Endothelial cell of hepatic sinusoid (primary cell): Measurements from ENCODE around the gene CYP19A1.

ENCODE experiments used
- in situ Hi-C: cut with HindIII; loops from 2 replicates; pipeline ENCODE4 v1.10.0; 2017; ENCODE audit warnings: low sequenced_read_pairs

CYP19A1 gene

GRCh38 chr15:51226576-51227210, 111.7 kb downstream of the CYP19A1 start:
- in situ Hi-C loops: no loop called here

DNA sequence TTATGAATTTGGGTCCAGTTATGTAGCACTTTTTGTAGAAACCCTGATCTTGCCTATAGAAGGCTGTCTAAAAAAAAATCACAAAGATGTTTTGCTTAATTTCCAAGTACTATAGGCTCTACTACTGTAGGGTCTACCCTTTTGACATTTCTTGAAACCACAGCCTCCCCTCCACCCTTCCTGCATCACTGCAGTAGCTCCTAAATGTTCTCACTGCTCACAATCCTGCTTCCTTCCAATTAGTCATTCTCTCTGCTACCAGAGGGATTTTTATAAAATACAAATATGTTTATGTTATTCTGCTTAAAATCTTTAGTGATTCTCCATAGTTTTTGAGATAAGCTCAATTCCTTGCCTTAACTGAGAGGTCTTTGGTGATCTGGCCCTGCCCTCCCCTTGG, 114.0 kb downstream of the CYP19A1 start:
- in situ Hi-C loops: no loop called here

GRCh38 chr15:51223771-51224229, 114.6 kb downstream of the CYP19A1 start:
- in situ Hi-C loops: no loop called here

DNA sequence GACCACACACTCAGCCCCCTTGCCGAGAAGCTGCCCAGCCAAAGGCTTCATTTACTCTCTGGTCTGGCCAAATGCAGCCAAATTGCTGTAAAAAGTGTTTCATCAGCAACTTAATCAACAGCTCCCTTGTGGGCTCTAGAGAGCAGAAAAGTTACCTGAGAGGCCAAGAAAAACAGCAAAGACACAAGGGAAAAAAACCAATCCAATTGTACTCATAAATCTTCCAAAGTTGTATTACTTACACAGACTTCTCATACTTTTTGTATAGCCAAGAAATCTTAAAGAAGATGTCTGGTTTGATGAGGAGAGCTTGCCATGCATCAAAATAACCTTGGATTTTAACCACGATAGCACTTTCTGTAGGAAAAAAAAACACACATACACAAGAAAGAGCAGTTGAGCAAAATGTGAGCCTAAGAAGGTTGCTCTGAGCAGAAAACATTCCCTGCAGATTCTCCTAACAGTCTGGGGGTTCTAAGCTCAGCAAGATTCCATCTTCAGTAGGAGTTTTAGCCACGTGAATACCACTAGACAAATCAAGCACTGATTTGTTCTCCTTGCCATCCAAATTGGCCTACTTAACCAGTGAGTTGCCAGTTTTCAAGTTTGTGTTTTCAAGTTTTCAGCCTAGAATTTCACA, 120.0 kb downstream of the CYP19A1 start:
- in situ Hi-C loops: loop anchor here (5.0 kb wide), 1 partner anchor 81 kb away; no protein-coding TSS in a partner anchor

DNA sequence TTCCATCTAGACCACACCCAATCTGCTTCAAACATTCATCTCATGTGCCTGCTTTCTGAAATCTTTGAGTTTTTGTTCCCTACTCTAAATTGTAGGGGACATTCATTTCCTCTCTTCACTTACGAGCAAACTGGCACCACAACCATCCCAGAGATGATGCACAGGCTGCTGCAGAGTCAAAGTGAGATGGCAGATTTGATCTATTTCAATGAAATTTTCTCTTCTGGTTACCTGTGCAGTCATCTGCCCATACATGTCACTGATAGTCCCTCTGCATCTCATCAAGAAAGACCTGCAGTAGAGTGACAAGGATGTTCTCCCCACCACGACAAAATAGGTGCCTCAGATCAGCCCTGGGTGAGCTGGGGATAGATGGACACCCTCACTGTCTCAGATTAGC, 125.5 kb downstream of the CYP19A1 start:
- in situ Hi-C loops: no loop called here

DNA sequence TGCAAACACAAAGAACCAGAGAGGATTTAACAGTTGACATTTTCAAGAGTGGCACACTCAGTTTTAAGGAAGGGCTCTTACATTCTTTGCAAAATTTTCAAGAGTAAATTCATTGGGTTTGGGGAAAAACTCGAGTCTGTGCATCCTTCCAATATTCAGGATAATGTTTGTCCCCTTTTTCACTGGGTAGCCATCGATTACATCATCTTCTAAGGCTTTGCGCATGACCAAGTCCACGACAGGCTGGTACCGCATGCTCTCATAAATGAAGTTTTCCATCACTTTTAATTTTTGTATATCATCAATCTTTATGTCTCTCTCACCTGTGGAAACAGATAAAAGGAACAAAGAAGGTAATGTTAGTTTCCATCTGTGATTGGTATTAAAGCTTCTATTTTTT, 126.2 kb downstream of the CYP19A1 start:
- in situ Hi-C loops: no loop called here

DNA sequence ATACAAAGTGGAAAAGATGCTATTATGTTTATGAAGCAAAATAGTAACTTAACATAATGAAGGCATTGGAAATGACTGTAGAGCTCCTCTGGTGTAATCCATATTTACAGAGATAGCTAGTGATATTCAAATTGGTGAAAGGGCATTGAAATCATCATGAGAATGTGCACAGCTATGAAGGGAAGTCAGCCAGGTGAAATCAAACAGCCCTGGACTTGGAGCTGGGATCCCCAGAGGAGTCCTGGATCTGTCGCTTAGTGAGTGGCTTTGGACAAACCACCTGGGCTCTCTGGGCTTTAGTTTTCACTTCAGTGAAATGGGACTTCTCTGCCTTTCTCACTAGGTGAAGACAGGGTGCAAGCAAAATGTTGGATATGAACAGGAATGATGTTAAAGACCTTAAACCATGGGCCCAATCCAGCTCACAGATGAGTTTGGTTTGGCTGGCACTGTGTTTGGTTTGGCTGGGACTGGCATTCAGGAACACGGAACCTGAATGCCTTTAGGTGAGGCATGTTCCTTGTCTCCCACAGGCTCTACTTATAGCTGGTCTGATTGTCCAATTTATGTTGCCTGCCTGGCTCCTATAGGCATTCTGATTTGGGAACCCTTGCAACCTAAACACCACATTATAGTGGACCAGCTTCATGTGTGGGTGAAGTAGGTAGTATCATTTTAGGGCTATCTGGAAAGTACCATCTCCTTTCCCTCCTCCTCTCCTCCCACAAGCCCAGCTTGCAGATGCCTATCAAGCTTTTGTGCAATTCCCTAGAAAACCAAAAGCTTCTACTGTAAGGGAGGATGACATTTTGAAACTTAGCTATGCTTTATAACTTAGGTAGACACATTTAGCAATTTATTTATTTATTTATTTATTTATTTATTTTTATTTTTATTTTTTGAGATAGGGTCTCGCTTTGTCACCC, 133.1 kb downstream of the CYP19A1 start:
- in situ Hi-C loops: no loop called here

DNA sequence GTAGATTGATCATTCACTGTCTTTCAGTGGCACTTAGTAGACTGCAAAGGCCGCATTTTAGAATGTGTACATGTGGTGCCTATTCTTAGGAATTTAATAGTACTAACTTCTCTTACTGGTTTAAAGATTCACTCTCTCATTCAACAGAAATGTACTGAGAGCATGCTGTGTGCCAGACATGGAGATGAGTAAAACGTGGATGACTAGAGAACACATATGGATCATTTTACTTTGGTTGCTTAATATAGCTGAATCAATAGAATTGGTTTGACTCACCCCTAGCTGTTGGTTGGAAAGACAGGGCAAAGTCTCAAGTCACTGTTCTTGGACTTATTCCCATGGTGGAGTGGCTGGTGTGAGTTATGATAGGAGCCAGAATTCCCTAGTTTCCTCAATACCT, 134.6 kb downstream of the CYP19A1 start:
- in situ Hi-C loops: no loop called here

DNA sequence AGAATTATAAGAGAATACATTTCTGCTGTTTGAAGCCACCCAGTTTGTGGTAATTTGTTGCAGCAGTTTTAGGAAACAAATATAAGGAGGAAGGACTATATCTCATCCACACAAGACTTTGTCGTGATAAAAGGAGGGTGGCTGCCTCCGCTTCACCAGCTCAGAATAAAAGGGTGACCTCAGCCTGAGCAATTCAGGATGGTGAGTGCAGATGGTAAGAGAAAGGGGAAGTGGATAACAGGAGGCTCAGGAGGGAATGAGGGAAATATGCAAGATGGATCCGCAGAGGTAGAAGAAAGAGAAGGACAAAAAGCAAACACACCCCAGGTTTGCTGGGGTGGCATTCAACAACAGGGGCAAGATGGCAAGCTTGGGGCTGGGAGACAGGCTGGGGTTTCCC, 135.6 kb downstream of the CYP19A1 start:
- in situ Hi-C loops: no loop called here

GRCh38 chr15:51201581-51201980, 136.8 kb downstream of the CYP19A1 start:
- in situ Hi-C loops: no loop called here

GRCh38 chr15:51200792-51201191, 137.6 kb downstream of the CYP19A1 start:
- in situ Hi-C loops: no loop called here

- in situ Hi-C loops: no loop called here
Observed at GRCh38 chr15:51199541-51199940, 138.9 kb downstream of the CYP19A1 start.

- in situ Hi-C loops: no loop called here
Observed at GRCh38 chr15:51198701-51199232, 139.6 kb downstream of the CYP19A1 start.

- in situ Hi-C loops: no loop called here
Observed at GRCh38 chr15:51195459-51195858, 142.9 kb downstream of the CYP19A1 start.

DNA sequence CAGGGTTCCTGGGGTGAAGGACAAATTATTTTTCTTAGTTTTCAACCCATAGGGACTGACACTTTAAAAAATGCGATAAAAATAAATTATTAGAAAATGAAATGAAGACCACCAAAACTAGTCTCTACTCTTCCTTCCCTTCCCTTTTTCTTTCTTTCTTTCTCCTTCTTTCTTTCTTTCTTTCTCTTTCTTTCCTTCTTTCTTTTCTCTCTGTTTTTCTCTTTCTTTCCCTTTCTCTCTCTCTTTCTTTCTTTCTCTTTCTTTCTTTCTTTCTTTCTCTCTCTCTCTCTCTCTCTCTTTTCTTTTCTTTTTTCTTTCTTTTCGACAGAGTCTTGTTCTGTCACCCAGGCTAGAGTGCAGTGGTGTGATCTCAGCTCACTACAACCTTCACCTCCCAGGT, 144.4 kb downstream of the CYP19A1 start:
- in situ Hi-C loops: no loop called here

- in situ Hi-C loops: no loop called here
Observed at GRCh38 chr15:51193526-51193925, 144.9 kb downstream of the CYP19A1 start.

- in situ Hi-C loops: no loop called here
Observed at GRCh38 chr15:51192521-51193280, 145.7 kb downstream of the CYP19A1 start.

GRCh38 chr15:51191766-51192165, 146.6 kb downstream of the CYP19A1 start:
- in situ Hi-C loops: no loop called here

- in situ Hi-C loops: no loop called here
Observed at GRCh38 chr15:51191072-51191670, 147.2 kb downstream of the CYP19A1 start.

DNA sequence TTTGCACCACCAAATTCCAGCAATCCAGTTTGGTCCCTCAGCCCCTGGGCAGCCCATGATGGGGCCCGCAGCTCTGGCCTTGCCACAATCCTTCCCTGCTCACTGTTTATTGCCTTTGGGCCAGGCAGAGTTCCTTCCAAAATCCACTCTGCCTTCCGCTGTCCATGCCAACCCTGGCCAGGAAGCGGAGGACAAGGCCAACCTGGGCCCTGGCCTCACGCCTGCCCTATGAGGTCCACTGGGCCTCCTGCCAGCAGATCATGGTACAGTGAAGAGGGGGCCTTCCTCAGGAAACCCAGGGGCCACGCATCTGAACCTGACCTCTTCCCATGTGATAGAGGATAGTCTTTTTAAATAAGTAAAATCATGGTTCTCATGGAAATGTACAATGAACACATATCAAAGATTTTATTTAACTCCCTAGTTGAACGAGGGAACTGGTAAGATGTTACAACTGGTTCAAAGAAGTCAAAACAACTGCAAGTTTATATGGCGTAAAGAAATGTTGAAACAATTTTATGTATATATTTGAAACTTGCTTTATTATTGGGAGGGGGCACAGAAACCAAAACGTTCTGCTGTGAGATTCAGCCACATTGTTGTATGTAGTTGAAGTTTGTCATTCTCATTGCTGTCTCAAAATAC, 147.8 kb downstream of the CYP19A1 start:
- in situ Hi-C loops: no loop called here
